ENCODE results near the gene ZNF530. TPM values are rescaled to one million over a fixed set of nuclear protein-coding genes. Genes with fewer than 3 reads are reported as not detected.

Gene ZNF530
- total RNA-seq, 1 donor = 4.7 TPM

GRCh38 chr19:57613941-57614743 lies 14.5 kb downstream of the ZNF530 start, which contains the start of gene ZNF134:
Gene ZNF134 (plus strand): TSS chr19:57614242. CDS start chr19:57619469, 5,227 bp downstream.
- peak; percentile 98 for DNase-seq (ENCODE audit: insufficient read length, low spot score, missing footprints)
- Histone ChIP-seq H4K20me1 (ENCODE audit: insufficient read depth, low read length) (peaks cover 3% of the 10 kb centered on the region), H3K4me1 (ENCODE audit: insufficient read depth, low read length) (peaks cover 10% of the 10 kb centered on the region), H2AFZ (ENCODE audit: low read length) (peak within 1 kb of the TSS; percentile 99), H3K4me2 (ENCODE audit: insufficient read depth, low read length) (peak within 1 kb of the TSS; percentile 74), H3K27me3 (ENCODE audit: insufficient read depth, low read length) (no peaks in the 10 kb centered on the region), H3K9me3 (ENCODE audit: low read depth, low read length) (peaks cover 35% of the 10 kb centered on the region), H3K36me3 (ENCODE audit: insufficient read depth, low read length) (peaks cover 39% of the 10 kb centered on the region), H3K79me2 (ENCODE audit: insufficient read depth, low read length) (peaks cover 54% of the 10 kb centered on the region), H3K27ac (ENCODE audit: low read depth, low read length) (peak within 1 kb of the TSS; percentile 53), H3K4me3 (ENCODE audit: insufficient read depth, low read length) (peak within 1 kb of the TSS; percentile 87)
- no peak for TF ChIP-seq CTCF (IDR thresholded peaks at IDR 0.05; ENCODE audit: extremely low read depth, low read depth, low read length)

- DNase-seq (ENCODE audit: insufficient read length, low spot score, missing footprints) = no peak
- Histone ChIP-seq H3K4me1 (ENCODE audit: insufficient read depth, low read length) (peaks cover 10% of the 10 kb centered on the region), H2AFZ (ENCODE audit: low read length) (no peak overlapping the region), H3K4me3 (ENCODE audit: insufficient read depth, low read length) (peak overlapping the region; percentile 87), H3K27me3 (ENCODE audit: insufficient read depth, low read length) (no peaks in the 10 kb centered on the region), H4K20me1 (ENCODE audit: insufficient read depth, low read length) (peaks cover 3% of the 10 kb centered on the region), H3K4me2 (ENCODE audit: insufficient read depth, low read length) (peak overlapping the region; percentile 74), H3K27ac (ENCODE audit: low read depth, low read length) (no peak overlapping the region), H3K9me3 (ENCODE audit: low read depth, low read length) (peaks cover 46% of the 10 kb centered on the region), H3K79me2 (ENCODE audit: insufficient read depth, low read length) (peaks cover 66% of the 10 kb centered on the region), H3K36me3 (ENCODE audit: insufficient read depth, low read length) (peaks cover 51% of the 10 kb centered on the region)
- no peak for TF ChIP-seq CTCF (IDR thresholded peaks at IDR 0.05; ENCODE audit: extremely low read depth, low read depth, low read length)
These were observed 15.7 kb downstream of the ZNF530 start for GRCh38 chr19:57615346-57615745.

- H2AFZ ChIP-seq (ENCODE audit: low read length) = no peak overlapping the region
- H3K79me2 ChIP-seq (ENCODE audit: insufficient read depth, low read length) = peaks cover 79% of the 10 kb centered on the region
- H3K4me2 ChIP-seq (ENCODE audit: insufficient read depth, low read length) = no peak overlapping the region
- no peak for DNase-seq (ENCODE audit: insufficient read length, low spot score, missing footprints)
- H3K27me3 ChIP-seq (ENCODE audit: insufficient read depth, low read length) = no peaks in the 10 kb centered on the region
- H3K4me1 ChIP-seq (ENCODE audit: insufficient read depth, low read length) = no peaks in the 10 kb centered on the region
- peaks cover 75% of the 10 kb centered on the region for H3K36me3 ChIP-seq (ENCODE audit: insufficient read depth, low read length)
- no peak overlapping the region for H3K4me3 ChIP-seq (ENCODE audit: insufficient read depth, low read length)
- peaks cover 80% of the 10 kb centered on the region for H3K9me3 ChIP-seq (ENCODE audit: low read depth, low read length)
- TF ChIP-seq CTCF (IDR thresholded peaks at IDR 0.05; ENCODE audit: extremely low read depth, low read depth, low read length) = no peak
- H3K27ac ChIP-seq (ENCODE audit: low read depth, low read length) = no peak overlapping the region
- H4K20me1 ChIP-seq (ENCODE audit: insufficient read depth, low read length) = peaks cover 2% of the 10 kb centered on the region
These were observed 21.1 kb downstream of the ZNF530 start for GRCh38 chr19:57620673-57621348.

GRCh38 chr19:57623091-57623490 lies 23.4 kb downstream of the ZNF530 start:
- Histone ChIP-seq H3K27me3 (ENCODE audit: insufficient read depth, low read length) (no peaks in the 10 kb centered on the region), H3K4me2 (ENCODE audit: insufficient read depth, low read length) (no peak overlapping the region), H2AFZ (ENCODE audit: low read length) (no peak overlapping the region), H3K4me1 (ENCODE audit: insufficient read depth, low read length) (no peaks in the 10 kb centered on the region), H3K9me3 (ENCODE audit: low read depth, low read length) (peaks cover 62% of the 10 kb centered on the region), H3K79me2 (ENCODE audit: insufficient read depth, low read length) (peaks cover 56% of the 10 kb centered on the region), H3K4me3 (ENCODE audit: insufficient read depth, low read length) (no peak overlapping the region), H3K36me3 (ENCODE audit: insufficient read depth, low read length) (peaks cover 53% of the 10 kb centered on the region), H3K27ac (ENCODE audit: low read depth, low read length) (no peak overlapping the region), H4K20me1 (ENCODE audit: insufficient read depth, low read length) (no peaks in the 10 kb centered on the region)
- DNase-seq (ENCODE audit: insufficient read length, low spot score, missing footprints) = no peak
- TF ChIP-seq CTCF (IDR thresholded peaks at IDR 0.05; ENCODE audit: extremely low read depth, low read depth, low read length) = no peak

Measured in osteoblast (primary cell).